GM20000 (cell line): ENCODE data around the gene PRPF40B.

Experiments
- DNase-seq: peaks from one replicate; pipeline ENCODE4 v3.0.0; 2012; ENCODE audit warnings: low spot score
- CTCF ChIP-seq: IDR thresholded peaks from 2 replicates; pipeline ENCODE4 v1.5.1; 2012; ENCODE audit warnings: mild to moderate bottlenecking, control low read depth; ENCODE audit errors: extremely low read depth, missing control alignments

The PRPF40B gene

GRCh38 chr12:49623142-49623904 lies at the start of gene PRPF40B:
Gene PRPF40B (plus strand): TSS chr12:49623561. CDS start chr12:49623591, 30 bp downstream.
- DNase-seq: peak; percentile 98

GRCh38 chr12:49577589-49578315 lies 45.6 kb upstream of the PRPF40B start:
- DNase-seq: no peak
- no peak for TF ChIP-seq CTCF

More at GRCh38 chr12:49623142-49623904, at the start of gene PRPF40B:
- TF ChIP-seq CTCF: peak; percentile 64

- no peak for TF ChIP-seq CTCF
- no peak for DNase-seq
Measured at GRCh38 chr12:49578471-49579112, 44.8 kb upstream of the PRPF40B start.

DNA sequence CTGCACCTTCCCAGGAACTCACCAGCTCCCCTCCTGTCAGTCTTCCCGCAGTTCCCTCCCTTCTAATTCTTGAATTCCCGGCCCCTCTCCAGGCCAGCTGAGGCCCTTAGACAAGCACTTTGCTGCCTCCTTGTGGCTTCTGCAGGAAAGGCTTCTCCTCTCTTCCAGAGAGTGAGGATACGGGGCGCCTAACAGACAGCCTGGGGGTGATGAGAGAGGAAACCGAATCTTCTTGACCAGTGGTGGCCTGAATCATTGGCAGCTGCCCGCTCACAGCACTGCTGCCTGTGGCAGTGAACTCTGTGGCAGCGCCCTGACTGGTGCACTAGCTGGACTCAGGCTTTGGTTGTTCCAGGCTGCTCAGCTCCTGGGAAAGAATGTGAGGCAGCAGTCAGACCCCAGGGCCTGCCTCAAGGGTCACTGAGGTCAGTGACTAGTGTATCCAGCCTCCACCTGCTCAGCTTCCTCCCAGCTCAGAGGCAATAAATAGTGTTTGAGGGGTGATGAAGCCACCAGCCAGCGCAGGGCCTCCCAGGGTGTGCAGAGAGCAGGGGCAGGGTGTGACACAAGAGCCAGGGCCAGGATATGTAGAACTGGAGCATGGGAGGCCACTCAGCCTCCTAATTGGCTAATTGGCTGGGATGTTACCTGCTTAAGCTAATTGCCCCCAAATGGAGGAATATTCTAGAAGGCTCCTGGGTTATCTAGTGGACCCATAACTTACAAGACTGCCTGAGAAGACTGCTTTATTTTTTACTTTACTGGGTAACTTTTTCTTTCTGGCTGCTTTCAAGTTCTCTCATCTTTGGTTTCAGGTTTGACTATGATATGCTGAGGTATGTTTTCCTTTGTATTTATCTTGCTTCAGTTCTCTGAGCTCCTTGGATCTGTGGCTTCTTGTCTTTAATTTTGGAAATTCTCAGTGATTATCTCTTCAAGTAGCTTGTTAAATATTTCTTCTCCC lies 42.5 kb upstream of the PRPF40B start:
- DNase-seq: peak; percentile 68
- TF ChIP-seq CTCF: peak; percentile 74

GRCh38 chr12:49582201-49582600 lies 41.2 kb upstream of the PRPF40B start:
- peak; percentile 43 for DNase-seq

DNA sequence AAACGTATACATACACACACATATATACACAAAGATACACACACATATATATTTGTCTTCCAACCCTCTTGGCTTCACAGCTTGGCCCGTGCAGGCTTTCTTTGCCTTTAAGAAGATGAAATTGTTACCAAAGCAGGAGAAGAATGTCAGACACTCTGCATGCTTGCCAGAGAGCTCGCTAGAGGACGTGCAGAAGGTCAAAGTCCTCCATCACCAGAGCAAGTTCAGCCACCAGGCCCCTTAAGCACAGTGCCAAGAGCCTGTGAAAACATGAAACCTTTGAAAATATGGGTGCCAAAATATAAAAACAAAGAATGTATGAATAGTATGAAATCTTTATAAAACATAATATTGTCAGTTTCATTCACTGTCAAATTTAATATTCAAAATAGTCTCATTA lies 40.5 kb upstream of the PRPF40B start:
- TF ChIP-seq CTCF: no peak
- no peak for DNase-seq

More at GRCh38 chr12:49582201-49582600, 41.2 kb upstream of the PRPF40B start:
- no peak for TF ChIP-seq CTCF
